Measurements from ENCODE around the gene SIRPB2.

GRCh38 chr20:1493536-1493935 is 2.3 kb upstream of the SIRPB2 start:
- TF ChIP-seq CTCF (IDR thresholded peaks at IDR 0.05): no peak
- TF ChIP-seq ZFX (IDR thresholded peaks at IDR 0.05; ENCODE audit: borderline replicate concordance): no peak
